SK-N-DZ (cell line): ENCODE results near the gene KRTAP20-1.

ENCODE experiments used
- DNase-seq: peaks from one replicate; pipeline ENCODE4 v3.0.0-alpha.2; 2015; ENCODE audit warnings: low spot score
- small RNA-seq, 2 experiments: library from RNA; depleted of rRNA; stranded (forward); fragments of <200 nt; gene quantifications; one replicate each; pipeline ENCODE3, GENCODE V24; 2014

KRTAP20-1 gene

DNA sequence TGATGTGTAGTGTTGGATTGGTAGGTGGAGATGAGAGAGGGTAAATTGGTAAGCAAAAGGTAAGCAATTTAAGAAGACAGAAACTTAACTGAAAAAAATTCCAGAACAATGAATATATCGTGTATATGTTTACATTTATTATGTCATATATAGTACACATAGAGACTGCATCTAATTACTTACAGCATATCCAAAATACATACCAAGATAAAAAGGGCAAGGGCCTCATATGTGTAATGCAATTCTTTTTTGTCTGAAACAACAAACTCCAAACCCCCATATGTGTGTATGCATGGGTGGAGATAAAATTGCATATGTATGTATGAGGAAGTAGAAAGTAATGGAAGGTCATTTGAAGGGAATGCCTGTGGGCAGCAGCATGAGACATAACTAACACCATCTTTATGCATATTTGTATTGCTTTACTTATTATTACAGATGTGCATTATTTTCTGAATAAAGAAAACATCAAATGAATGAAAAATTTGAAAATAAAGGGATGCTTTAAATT is 30.7 kb downstream of the KRTAP20-1 start:
- DNase-seq, result no peak

DNA sequence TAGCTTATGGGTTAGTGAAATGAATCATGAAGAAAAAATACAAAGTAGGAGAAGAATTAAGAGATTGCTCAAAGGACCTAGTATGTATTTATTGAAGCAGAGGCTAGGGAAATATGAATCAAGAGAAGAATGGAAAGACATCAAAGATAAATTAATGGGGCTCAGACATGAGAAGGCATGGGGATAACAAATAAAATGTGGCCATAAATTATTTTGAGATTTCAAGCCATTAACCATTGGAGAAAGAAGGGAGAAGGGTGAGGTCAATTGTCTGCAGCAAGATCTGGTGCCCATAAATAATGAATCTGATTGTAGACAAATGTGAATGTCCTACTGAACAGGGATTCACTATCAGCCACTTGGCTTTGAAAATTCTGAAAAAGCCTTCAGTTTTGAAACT is 36.7 kb downstream of the KRTAP20-1 start:
- DNase-seq, result no peak

Small RNA genes lying within 50 kb of the gene (small RNA-seq; reads per million reads assigned to genes)
- gene KRTAP20-1, result 0 reads per million in 2 experiments
- 0 reads per million in 2 experiments for gene KRTAP20-3
- gene KRTAP20-4, result 0 reads per million in 2 experiments
- gene KRTAP22-1, result 0 reads per million in 2 experiments
- gene KRTAP22-2, result 0 reads per million in 2 experiments
